HepG2 (cell line): ENCODE data around the gene SLC25A27.

Experiments
- BHLHE40 ChIP-seq: IDR thresholded peaks from 2 replicates; pipeline ENCODE4 v1.6.1; 2011; ENCODE audit warnings: low read length, improper control_type of control experiment
- CTCF ChIP-seq: sonication (generic); formaldehyde crosslinking; IDR thresholded peaks from 2 replicates; pipeline ENCODE4 v1.5.0; 2020; ENCODE audit warnings: mild to moderate bottlenecking, missing genetic modification reagents, moderate library complexity
- DR1 ChIP-seq: sonication (generic); formaldehyde crosslinking; IDR thresholded peaks from 2 replicates; pipeline ENCODE4 v1.8.0; 2021; ENCODE audit warnings: mild to moderate bottlenecking, missing genetic modification reagents, inconsistent platforms
- JUNB ChIP-seq: sonication (generic); formaldehyde crosslinking; IDR thresholded peaks from 2 replicates; pipeline ENCODE4 v1.8.0; 2022; ENCODE audit warnings: missing genetic modification reagents, mild to moderate bottlenecking, borderline replicate concordance
- MIER3 ChIP-seq: IDR thresholded peaks from 2 replicates; pipeline ENCODE4 v1.6.1; 2016; ENCODE audit warnings: missing compliant biosample characterization, borderline replicate concordance
- TF ChIP-seq, protein P1 (sequence below), 2 experiments: fragments of 450-650 bp in 1 of 2; sonication (generic) in 1 of 2; formaldehyde crosslinking in 1 of 2; IDR thresholded peaks; 2 replicates each; pipeline versions ENCODE4 v1.6.1 to v1.8.0; 2016 to 2022; ENCODE audit warnings: antibody characterized with exemption in 1 of 2, mild to moderate bottlenecking in 1 of 2, missing genetic modification reagents in 1 of 2

- TF ChIP-seq DR1 (no peak), JUNB (no peak), CTCF (CRISPR knock-in tag) (no peak), BHLHE40 (no peak), MIER3 (CRISPR knock-in tag) (no peak)
- TF ChIP-seq, protein P1, sequence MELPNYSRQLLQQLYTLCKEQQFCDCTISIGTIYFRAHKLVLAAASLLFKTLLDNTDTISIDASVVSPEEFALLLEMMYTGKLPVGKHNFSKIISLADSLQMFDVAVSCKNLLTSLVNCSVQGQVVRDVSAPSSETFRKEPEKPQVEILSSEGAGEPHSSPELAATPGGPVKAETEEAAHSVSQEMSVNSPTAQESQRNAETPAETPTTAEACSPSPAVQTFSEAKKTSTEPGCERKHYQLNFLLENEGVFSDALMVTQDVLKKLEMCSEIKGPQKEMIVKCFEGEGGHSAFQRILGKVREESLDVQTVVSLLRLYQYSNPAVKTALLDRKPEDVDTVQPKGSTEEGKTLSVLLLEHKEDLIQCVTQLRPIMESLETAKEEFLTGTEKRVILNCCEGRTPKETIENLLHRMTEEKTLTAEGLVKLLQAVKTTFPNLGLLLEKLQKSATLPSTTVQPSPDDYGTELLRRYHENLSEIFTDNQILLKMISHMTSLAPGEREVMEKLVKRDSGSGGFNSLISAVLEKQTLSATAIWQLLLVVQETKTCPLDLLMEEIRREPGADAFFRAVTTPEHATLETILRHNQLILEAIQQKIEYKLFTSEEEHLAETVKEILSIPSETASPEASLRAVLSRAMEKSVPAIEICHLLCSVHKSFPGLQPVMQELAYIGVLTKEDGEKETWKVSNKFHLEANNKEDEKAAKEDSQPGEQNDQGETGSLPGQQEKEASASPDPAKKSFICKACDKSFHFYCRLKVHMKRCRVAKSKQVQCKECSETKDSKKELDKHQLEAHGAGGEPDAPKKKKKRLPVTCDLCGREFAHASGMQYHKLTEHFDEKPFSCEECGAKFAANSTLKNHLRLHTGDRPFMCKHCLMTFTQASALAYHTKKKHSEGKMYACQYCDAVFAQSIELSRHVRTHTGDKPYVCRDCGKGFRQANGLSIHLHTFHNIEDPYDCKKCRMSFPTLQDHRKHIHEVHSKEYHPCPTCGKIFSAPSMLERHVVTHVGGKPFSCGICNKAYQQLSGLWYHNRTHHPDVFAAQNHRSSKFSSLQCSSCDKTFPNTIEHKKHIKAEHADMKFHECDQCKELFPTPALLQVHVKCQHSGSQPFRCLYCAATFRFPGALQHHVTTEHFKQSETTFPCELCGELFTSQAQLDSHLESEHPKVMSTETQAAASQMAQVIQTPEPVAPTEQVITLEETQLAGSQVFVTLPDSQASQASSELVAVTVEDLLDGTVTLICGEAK (IDR thresholded peaks at IDR 0.05) = no peak
- TF ChIP-seq, protein P1 (CRISPR knock-in tag; IDR thresholded peaks at IDR 0.05) = no peak
Observed at GRCh38 chr6:46618726-46619125, 34.0 kb upstream of the SLC25A27 start.
